HCT116 (cell line): ENCODE data around the gene USPL1. TPM values are rescaled to one million over a fixed set of nuclear protein-coding genes. Genes with fewer than 3 reads are reported as not detected.

Source experiments
- ATAC-seq: fragments of 200-7000 bp; cut with Tn5 transposase; 2 replicates; pipeline ENCODE4 v1.9.1; 2020; ENCODE audit warnings: mild to moderate bottlenecking, moderate library complexity
- BruUV-seq: library from RNA; stranded (reverse); fragments of 400-500 nt; replicated peaks from 2 replicates; lab custom pipeline; 2021; lab: Mats Ljungman, UMichigan
- CTCF ChIA-PET: fragments of 300-600 bp; sonication (Branson Sonifier 250); formaldehyde crosslinking; loops from one replicate; lab custom pipeline; 2021; ENCODE audit warnings: antibody characterized with exemption; lab: Charles Lee
- POLR2A ChIA-PET: fragments of 300-600, 350-600 bp; sonication (Branson Sonifier 250); formaldehyde crosslinking; loops from one replicate; lab custom pipeline; 2021; ENCODE audit warnings: antibody characterized with exemption; lab: Charles Lee
- RAD21 ChIA-PET, 2 experiments: fragments of 300-600 bp; sonication (Branson Sonifier 250); formaldehyde crosslinking; loops; one replicate each; lab custom pipeline; 2023; ENCODE audit warnings: low total read pairs in 2 of 2; ENCODE audit not compliant: uncharacterized antibody in 2 of 2, unreplicated experiment in 2 of 2, low non-redundant PET in 1 of 2; lab: Charles Lee
- DNase-seq: peaks from one replicate; pipeline ENCODE4 v3.0.0-alpha.2; 2010; ENCODE audit warnings: low read depth, low spot score
- H2AFZ ChIP-seq: fragments of 200-600 bp; shearing (Covaris generic), sonication (generic); 2 replicates; pipeline ENCODE4 v1.6.1; 2017; ENCODE audit warnings: low read depth, mixed run types, mixed read lengths, antibody characterized with exemption, low read length; ENCODE audit not compliant: poor library complexity, severe bottlenecking
- H3K27ac ChIP-seq: 2 replicates; pipeline ENCODE4 v1.5.1; 2012; ENCODE audit warnings: low read depth, low read length
- H3K27me3 ChIP-seq: fragments of 200-600 bp; sonication (generic); 2 replicates; pipeline ENCODE4 v1.6.1; 2016; ENCODE audit warnings: mixed run types, low read length, mixed read lengths; ENCODE audit not compliant: insufficient read depth
- H3K36me3 ChIP-seq, 2 experiments: fragments of 200-500 bp in 1 of 2; fragments of 200-600 bp in 1 of 2; sonication (Bioruptor generic) in 1 of 2; sonication (generic) in 1 of 2; 2 replicates each; pipeline versions ENCODE4 v1.5.1 to v1.6.1; 2014 to 2016; ENCODE audit warnings: low read length in 2 of 2, inconsistent platforms in 1 of 2, mixed read lengths in 1 of 2, mixed run types in 1 of 2; ENCODE audit not compliant: insufficient read depth in 2 of 2, control insufficient read depth in 1 of 2
- H3K4me1 ChIP-seq, 2 experiments: fragments of 200-600 bp in 1 of 2; sonication (generic) in 1 of 2; 2 replicates each; pipeline versions ENCODE4 v1.5.1 to v1.6.1; 2012 to 2017; ENCODE audit warnings: low read length in 2 of 2, inconsistent platforms in 1 of 2, mild to moderate bottlenecking in 1 of 2, mixed read lengths in 1 of 2, mixed run types in 1 of 2, moderate library complexity in 1 of 2; ENCODE audit not compliant: insufficient read depth in 2 of 2, control insufficient read depth in 1 of 2
- H3K4me2 ChIP-seq: fragments of 200-600 bp; sonication (generic); 2 replicates; pipeline ENCODE4 v1.6.1; 2017; ENCODE audit warnings: mixed run types, low read length, mixed read lengths
- H3K4me3 ChIP-seq, 2 experiments: fragments of 200-600 bp in 1 of 2; sonication (generic) in 1 of 2; replicated peaks in 1 of 2; 2 replicates each; pipeline ENCODE4 v1.5.1; 2011 to 2016; ENCODE audit warnings: low read length in 2 of 2, control low read depth in 1 of 2, low read depth in 1 of 2, mild to moderate bottlenecking in 1 of 2, mixed read lengths in 1 of 2, mixed run types in 1 of 2
- H3K79me2 ChIP-seq: fragments of 200-600 bp; sonication (generic); 2 replicates; pipeline ENCODE4 v1.6.1; 2017; ENCODE audit warnings: mild to moderate bottlenecking, mixed run types, low read length, moderate library complexity, mixed read lengths; ENCODE audit not compliant: insufficient read depth
- H3K9ac ChIP-seq: fragments of 200-600 bp; sonication (generic); 2 replicates; pipeline ENCODE4 v1.6.1; 2016; ENCODE audit warnings: low read length, mixed read lengths
- H3K9me2 ChIP-seq: fragments of 200-600 bp; sonication (generic), shearing (Covaris generic); 2 replicates; pipeline ENCODE4 v1.6.1; 2017; ENCODE audit warnings: mixed run types, mild to moderate bottlenecking, moderate library complexity; ENCODE audit not compliant: insufficient read depth
- H3K9me3 ChIP-seq, 2 experiments: fragments of 200-500 bp in 1 of 2; fragments of 200-600 bp in 1 of 2; sonication (Bioruptor generic) in 1 of 2; sonication (generic) in 1 of 2; 2 replicates each; pipeline ENCODE4 v1.6.1; 2014 to 2017; ENCODE audit warnings: low read length in 2 of 2, mixed read lengths in 2 of 2, inconsistent platforms in 1 of 2, low read depth in 1 of 2, mild to moderate bottlenecking in 1 of 2, mixed run types in 1 of 2, moderate library complexity in 1 of 2; ENCODE audit not compliant: control insufficient read depth in 1 of 2, insufficient read depth in 1 of 2
- H4K20me1 ChIP-seq: fragments of 200-600 bp; sonication (generic), shearing (Covaris generic); 2 replicates; pipeline ENCODE4 v1.6.1; 2017; ENCODE audit warnings: mixed run types, mild to moderate bottlenecking, moderate library complexity; ENCODE audit not compliant: insufficient read depth
- EGR1 ChIP-seq: IDR thresholded peaks from 2 replicates; pipeline ENCODE4 v1.6.1; 2012; ENCODE audit warnings: low read depth
- FOSL1 ChIP-seq: IDR thresholded peaks from 2 replicates; pipeline ENCODE4 v1.6.1; 2012; ENCODE audit warnings: low read depth
- POLR2AphosphoS5 ChIP-seq: IDR thresholded peaks from 2 replicates; pipeline ENCODE4 v1.6.1; 2011; ENCODE audit warnings: mild to moderate bottlenecking, low read depth, low read length, moderate library complexity
- RAD21 ChIP-seq: IDR thresholded peaks from 2 replicates; pipeline ENCODE4 v1.6.1; 2012; ENCODE audit warnings: low read depth, mild to moderate bottlenecking
- REST ChIP-seq: IDR thresholded peaks from 2 replicates; pipeline ENCODE4 v1.6.1; 2012; ENCODE audit warnings: low read depth
- SIN3A ChIP-seq: IDR thresholded peaks from 2 replicates; pipeline ENCODE4 v1.6.1; 2012; ENCODE audit warnings: low read depth
- SP1 ChIP-seq: IDR thresholded peaks from 2 replicates; pipeline ENCODE4 v1.6.1; 2012; ENCODE audit warnings: low read depth
- TCF7L2 ChIP-seq: IDR thresholded peaks from 2 replicates; pipeline ENCODE4 v1.7.0; 2011; ENCODE audit warnings: borderline replicate concordance, inconsistent platforms; ENCODE audit not compliant: insufficient read depth, insufficient read length; ENCODE audit errors: extremely low read depth
- ZNF274 ChIP-seq: fragments of 200-500 bp; sonication (Bioruptor generic); IDR thresholded peaks from 2 replicates; pipeline ENCODE4 v1.6.1; 2014; ENCODE audit warnings: mild to moderate bottlenecking, low read depth, low read length, inconsistent platforms
- intact Hi-C: fragments of 100-400 bp; cut with micrococcal nuclease; formaldehyde crosslinking; loops from 2 replicates; pipeline ENCODE4 v1.10.0; 2022
- total RNA-seq: library from RNA; stranded (reverse); gene quantifications from one replicate; pipeline ENCODE4 v1.2.1, GENCODE V29; 2021; ENCODE audit not compliant: unreplicated experiment
- TF ChIP-seq, protein P1 (sequence below), 3 experiments: fragments of 200-600 bp in 1 of 3; sonication (generic) in 1 of 3; IDR thresholded peaks in 2 of 3; conservative IDR thresholded peaks in 1 of 3; 2 replicates each; pipeline ENCODE4 v1.5.1; 2012 to 2017; ENCODE audit warnings: low read depth in 2 of 3, low read length in 2 of 3, antibody characterized with exemption in 1 of 3, borderline replicate concordance in 1 of 3, control low read depth in 1 of 3, mild to moderate bottlenecking in 1 of 3, mixed read lengths in 1 of 3, mixed run types in 1 of 3, moderate library complexity in 1 of 3; ENCODE audit not compliant: insufficient read depth in 1 of 3

USPL1 gene
- total RNA-seq, 1 experiment from 2014 or later: 19.7 TPM

DNA sequence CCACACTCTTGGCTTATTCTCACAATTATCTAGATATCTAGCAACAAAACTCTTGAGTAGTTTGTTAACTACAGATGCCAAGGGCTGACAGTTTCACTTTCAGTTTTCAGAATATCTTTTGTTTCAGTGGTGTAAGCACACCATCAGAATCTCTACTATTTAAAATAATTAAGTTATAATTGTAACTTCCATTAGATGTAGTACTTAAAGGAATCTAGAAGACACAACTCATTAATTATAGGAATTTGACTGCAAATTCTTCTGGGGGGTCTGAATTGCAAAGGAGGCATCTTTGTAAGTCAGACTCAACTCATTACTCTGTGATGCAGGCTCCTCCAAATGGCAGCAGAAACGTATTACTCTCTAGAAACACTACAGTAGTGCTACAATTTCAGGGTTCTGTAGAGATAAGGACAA, 44.9 kb upstream of the USPL1 start:
- H3K9me2 ChIP-seq: no peaks in the 10 kb centered on the region
- intact Hi-C loops: loop anchor here (10.0 kb wide), 1 partner anchor 228 kb away; no protein-coding TSS in a partner anchor
- no peak for TF ChIP-seq SP1
- peak; percentile 59 for TF ChIP-seq RAD21
- TF ChIP-seq EGR1: no peak
- no peak for TF ChIP-seq REST
- no peak for TF ChIP-seq SIN3A
- TF ChIP-seq ZNF274: no peak
- no peak for TF ChIP-seq FOSL1
- TF ChIP-seq POLR2AphosphoS5: no peak
- TF ChIP-seq, protein P1, sequence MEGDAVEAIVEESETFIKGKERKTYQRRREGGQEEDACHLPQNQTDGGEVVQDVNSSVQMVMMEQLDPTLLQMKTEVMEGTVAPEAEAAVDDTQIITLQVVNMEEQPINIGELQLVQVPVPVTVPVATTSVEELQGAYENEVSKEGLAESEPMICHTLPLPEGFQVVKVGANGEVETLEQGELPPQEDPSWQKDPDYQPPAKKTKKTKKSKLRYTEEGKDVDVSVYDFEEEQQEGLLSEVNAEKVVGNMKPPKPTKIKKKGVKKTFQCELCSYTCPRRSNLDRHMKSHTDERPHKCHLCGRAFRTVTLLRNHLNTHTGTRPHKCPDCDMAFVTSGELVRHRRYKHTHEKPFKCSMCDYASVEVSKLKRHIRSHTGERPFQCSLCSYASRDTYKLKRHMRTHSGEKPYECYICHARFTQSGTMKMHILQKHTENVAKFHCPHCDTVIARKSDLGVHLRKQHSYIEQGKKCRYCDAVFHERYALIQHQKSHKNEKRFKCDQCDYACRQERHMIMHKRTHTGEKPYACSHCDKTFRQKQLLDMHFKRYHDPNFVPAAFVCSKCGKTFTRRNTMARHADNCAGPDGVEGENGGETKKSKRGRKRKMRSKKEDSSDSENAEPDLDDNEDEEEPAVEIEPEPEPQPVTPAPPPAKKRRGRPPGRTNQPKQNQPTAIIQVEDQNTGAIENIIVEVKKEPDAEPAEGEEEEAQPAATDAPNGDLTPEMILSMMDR (IDR thresholded peaks at IDR 0.05 in 2 of 3, conservative IDR thresholded peaks at IDR 0.05 in 1 of 3; ENCODE audit: borderline replicate concordance in 1 of 3, insufficient read depth in 1 of 3, low read depth in 2 of 3, low read length in 2 of 3): 0 out of 6 replicates have a peak, but pooled peaks of 2 of the 3 experiments have one; percentile 12 to 13
- TF ChIP-seq TCF7L2: no peak
- H3K4me3 ChIP-seq: peak overlapping the region in 1 of 2 experiments; percentile 26; a peak in 3 of 4 replicates
- H3K27ac ChIP-seq: no peak overlapping the region
- no peaks in the 10 kb centered on the region for H3K36me3 ChIP-seq
- no TSS peak for BruUV-seq
- peak overlapping the region; percentile 60 for H3K4me2 ChIP-seq
- H3K27me3 ChIP-seq: no peaks in the 10 kb centered on the region
- RAD21 ChIA-PET: no interaction called here
- peak overlapping the region; percentile 77 for H2AFZ ChIP-seq
- no peaks in the 10 kb centered on the region for H3K9me3 ChIP-seq
- CTCF ChIA-PET: no interaction called here
- peak overlapping the region; percentile 5; the same call in 1 of the 2 replicates for H3K9ac ChIP-seq
- H3K4me1 ChIP-seq: peaks cover 34 to 42% of the 10 kb centered on the region in 2 experiments
- DNase-seq (no peak), ATAC-seq (no peak)
- H4K20me1 ChIP-seq: no peaks in the 10 kb centered on the region
- no peaks in the 10 kb centered on the region for H3K79me2 ChIP-seq
- POLR2A ChIA-PET: no interaction called here
